ENCODE measurements around the gene ZNF362. TPM values are rescaled to one million over a fixed set of nuclear protein-coding genes. Genes with fewer than 3 reads are reported as not detected.
"Not testable (repeated sequence)": the region's sequence is repeated elsewhere in the genome, so short reads cannot be mapped to it uniquely, and the experiment has no call there.

The ZNF362 gene
- total RNA-seq: 20.4 and 28.0 TPM in 2 replicates
- polyA plus RNA-seq (2012): 30.2 TPM

GRCh38 chr1:33256471-33257206, at the start of gene ZNF362:
Gene ZNF362 (plus strand): TSS chr1:33256492. CDS start chr1:33270575, 14,083 bp downstream.
- peak; percentile 68 for DNase-seq (ENCODE audit: low read depth)

DNA sequence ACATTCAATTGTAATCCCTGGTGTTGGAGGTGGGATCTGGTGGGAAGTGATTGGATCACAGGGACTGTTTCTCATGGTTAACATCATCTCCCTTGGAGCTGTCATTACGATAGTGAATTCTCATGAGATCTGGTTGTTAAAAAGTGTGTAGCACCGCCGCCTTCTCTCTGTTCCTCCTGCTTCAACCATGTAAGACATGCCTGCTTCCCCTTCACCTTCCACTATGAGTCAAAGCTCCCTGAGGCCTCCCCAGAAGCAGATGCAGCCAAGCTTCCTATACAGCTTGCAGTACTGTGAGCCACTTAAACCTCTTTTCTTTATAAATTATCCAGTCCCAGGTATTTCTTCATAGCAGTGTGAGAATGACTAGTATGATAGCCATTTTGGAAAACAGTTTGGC, 44.3 kb upstream of the ZNF362 start:
- no peak for DNase-seq (ENCODE audit: low read depth)

GRCh38 chr1:33219886-33220661, 36.2 kb upstream of the ZNF362 start:
- no peak for DNase-seq (ENCODE audit: low read depth)

DNA sequence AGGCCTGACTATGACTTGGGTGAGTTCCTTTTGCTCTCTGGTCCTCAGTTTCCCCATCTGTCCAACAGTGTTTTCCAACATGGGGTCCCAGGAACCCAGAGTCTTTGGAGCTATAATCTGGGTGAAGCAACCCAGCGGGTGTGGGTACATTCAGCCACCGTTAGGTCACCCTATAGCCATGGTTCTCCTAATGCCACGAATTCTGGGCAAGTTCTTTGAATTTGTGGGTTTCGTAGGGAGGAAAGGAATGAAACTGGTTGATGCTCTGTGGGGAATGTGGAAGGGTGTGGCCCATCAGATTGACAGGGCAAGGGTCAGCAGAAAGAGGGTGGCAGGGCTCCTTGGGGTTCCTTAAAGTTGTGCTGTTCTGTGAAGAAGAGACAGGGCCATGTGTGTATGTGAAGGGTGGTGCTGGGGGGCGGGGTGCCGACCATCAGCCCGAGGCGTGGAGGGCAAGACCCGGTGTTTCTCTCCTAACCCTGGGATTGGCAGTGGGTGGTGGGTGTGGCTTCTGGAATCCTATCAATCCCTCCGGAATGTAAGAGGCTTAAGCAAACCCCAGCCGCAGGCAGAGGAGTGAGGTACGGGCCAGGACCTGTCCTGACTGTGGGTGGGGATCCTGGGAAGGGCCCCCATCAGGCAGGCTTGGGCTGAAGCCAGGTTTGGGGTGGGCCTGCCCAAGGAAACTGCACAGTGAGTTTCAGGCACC, 35.5 kb upstream of the ZNF362 start:
- DNase-seq (ENCODE audit: low read depth): peak; percentile 43

- DNase-seq (ENCODE audit: low read depth): no peak
These were observed 34.9 kb upstream of the ZNF362 start for GRCh38 chr1:33221385-33221758.

GRCh38 chr1:33222381-33222780, 33.9 kb upstream of the ZNF362 start:
- DNase-seq (ENCODE audit: low read depth): no peak

- no peak for DNase-seq (ENCODE audit: low read depth)
These were observed 32.1 kb upstream of the ZNF362 start for GRCh38 chr1:33224166-33224707.

- DNase-seq (ENCODE audit: low read depth): no peak
These were observed 30.7 kb upstream of the ZNF362 start for GRCh38 chr1:33225586-33225985.

- DNase-seq (ENCODE audit: low read depth): peak; percentile 90
These were observed 27.3 kb upstream of the ZNF362 start for GRCh38 chr1:33228935-33229487.

DNA sequence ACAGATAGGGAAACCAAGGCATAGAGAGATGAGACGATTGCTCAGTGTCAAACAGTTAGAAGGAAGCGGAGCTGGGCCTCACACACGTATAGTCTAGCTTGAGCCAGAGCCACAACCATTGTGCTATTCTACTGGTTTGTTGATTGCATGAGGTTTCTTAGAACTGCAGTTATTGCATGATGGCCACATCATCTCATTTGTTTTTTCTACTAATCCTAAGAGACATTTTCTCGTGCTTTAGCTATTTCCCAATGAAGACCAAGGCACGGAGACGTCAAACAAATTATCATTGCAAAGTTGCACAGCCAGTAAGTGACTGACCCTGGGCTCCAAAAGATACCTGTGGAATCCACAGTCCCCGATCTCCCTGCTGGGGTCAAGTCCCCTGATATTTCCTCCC, 25.1 kb upstream of the ZNF362 start:
- no peak for DNase-seq (ENCODE audit: low read depth)

DNA sequence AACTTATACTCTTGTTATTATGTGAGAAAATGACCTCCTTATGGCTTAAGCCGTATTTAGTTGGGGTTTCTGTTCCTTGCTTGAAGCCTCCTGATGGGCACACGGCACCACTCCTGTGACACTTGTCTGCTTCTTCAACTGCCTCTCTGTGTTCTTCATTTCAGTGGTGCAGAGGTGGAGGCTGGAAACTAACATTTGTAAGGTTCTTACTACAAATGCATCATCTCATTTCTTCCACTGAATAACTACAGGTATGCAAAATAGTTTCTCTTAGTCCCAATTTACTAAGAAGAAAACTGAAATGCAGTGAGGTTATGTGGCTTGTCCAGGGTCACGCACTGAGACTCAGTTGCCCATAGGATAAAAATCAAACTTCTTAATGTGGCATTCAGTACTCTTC, 23.6 kb upstream of the ZNF362 start:
- DNase-seq (ENCODE audit: low read depth): no peak

- no peak for DNase-seq (ENCODE audit: low read depth)
These were observed 22.2 kb upstream of the ZNF362 start for GRCh38 chr1:33234131-33234530.

GRCh38 chr1:33234588-33234990, 21.7 kb upstream of the ZNF362 start:
- DNase-seq (ENCODE audit: low read depth): no peak

DNA sequence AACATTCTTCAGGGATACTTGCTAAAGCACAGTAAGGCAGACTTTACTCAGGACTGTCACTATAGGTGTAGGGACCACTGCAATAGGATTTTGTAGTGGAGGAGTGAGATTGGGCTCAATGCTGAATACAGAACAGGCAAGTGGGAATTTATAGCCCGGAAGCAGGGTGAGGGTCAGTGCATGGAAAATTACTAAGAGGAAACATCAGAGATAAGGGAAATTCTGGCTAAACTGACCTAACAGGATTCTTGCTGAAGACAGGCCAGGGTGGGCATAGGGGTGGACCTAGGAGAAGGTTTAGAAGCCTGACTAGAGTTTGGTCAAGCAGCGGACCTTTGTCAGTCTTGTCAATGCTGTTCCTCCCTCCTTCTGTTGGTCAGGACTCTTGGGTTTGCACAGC, 20.8 kb upstream of the ZNF362 start:
- DNase-seq (ENCODE audit: low read depth): no peak

GRCh38 chr1:33236498-33236897, 19.8 kb upstream of the ZNF362 start:
- DNase-seq (ENCODE audit: low read depth): no peak

DNA sequence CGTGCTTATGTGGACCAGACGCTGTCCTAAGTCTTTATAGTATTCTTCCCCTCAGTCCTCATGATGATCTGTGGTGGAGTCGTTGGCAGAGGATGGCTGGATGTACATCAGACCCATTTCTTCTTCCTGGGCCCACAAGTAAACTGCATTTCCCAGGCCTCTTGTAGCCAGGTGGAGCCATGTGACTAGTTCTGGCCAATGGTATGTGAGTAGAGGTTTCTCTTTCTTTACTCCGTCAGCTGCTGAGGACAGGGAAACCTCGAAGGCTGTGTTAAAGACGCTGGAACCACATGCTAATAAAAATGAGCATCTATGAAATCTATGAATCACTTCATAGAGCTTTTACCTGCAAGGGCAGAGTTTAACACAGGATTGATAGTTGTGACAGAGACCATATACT, 18.7 kb upstream of the ZNF362 start:
- DNase-seq (ENCODE audit: low read depth): no peak

GRCh38 chr1:33238194-33238724, 18.0 kb upstream of the ZNF362 start:
- DNase-seq (ENCODE audit: low read depth): not testable (repeated sequence)

DNA sequence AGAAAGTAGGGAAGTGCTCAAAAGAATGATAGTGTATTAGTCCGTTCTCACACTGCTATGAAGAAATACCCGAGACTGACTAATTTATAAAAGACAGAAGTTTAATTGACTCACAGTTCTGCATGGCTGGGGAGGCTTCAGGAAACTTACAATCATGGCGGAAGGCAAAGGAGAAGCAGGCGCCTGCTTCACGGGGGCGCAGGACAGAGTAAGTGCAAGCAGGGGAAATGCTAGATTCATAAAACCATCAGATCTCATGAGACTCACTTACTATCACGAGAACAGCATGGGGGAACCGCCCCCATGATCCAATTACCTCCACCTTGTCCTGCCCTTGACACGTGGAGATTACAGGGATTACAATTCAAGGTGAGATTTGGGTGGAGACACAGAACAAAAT, 16.9 kb upstream of the ZNF362 start:
- DNase-seq (ENCODE audit: low read depth): not testable (repeated sequence)

DNA sequence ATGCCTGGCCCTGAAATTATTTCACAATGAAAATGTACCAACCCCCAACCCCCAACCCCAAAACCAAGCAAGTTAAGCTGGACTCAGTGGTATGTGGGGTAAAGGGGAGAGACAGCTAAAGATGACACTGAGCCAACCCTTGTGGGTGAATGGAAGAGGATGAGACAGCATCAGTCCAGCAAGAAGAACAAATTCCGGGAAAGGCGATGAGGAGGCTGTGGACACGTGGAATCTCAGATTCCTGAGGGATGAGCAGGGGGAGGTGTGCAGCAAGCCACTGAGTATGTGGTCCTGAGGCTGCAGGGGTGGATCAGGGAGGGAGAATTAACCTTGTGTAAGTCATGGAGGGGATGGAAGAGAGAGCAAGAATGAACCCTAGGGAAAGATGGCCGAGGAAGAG, 14.4 kb upstream of the ZNF362 start:
- DNase-seq (ENCODE audit: low read depth): no peak

- DNase-seq (ENCODE audit: low read depth): no peak
These were observed 13.6 kb upstream of the ZNF362 start for GRCh38 chr1:33242652-33243051.

DNA sequence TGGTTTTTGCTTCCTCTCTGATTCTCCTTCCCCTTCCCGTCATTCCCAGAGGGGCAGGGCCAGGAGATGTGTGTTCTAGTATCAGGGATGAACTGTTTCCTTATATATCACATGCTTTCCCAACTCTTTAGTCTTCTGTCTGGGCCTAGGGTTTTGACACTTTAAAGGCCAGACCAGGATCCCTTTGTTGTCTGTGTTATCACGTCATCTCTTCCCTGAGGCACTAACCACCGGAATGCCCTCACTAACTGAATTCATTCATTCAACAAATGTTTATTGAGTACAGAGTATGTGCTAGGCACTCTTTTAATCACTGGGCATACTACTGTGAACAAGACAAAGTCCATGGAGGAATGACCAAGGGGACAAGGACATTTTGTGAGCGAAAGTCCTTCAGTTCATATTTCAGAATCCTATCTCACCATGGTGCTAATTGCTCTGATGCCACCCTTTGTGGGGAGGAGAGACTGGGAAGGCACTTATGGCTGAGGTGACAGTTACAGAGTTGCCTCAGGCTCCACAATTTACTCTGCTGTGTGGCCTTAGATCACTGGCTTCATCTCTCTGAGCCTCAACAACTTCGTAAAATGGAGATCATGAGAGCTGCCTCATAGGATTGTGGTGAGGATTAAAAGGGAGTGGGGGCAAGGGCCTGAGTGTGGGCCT, 12.0 kb upstream of the ZNF362 start:
- no peak for DNase-seq (ENCODE audit: low read depth)
